ENCODE measurements around the gene CNTNAP1.

CNTNAP1 gene

GRCh38 chr17:42651392-42651791, 30.9 kb upstream of the CNTNAP1 start:
- TF ChIP-seq EZH2phosphoT487 (IDR thresholded peaks at IDR 0.05; ENCODE audit: borderline replicate concordance) (no peak), CTCF (conservative IDR thresholded peaks at IDR 0.05; ENCODE audit: low read length) (no peak)
- Histone ChIP-seq H3K36me3 (ENCODE audit: insufficient read depth, low read length) (no peaks in the 10 kb centered on the region), H4K20me1 (ENCODE audit: insufficient read depth, low read length, poor library complexity, severe bottlenecking) (no peaks in the 10 kb centered on the region), H3K4me1 (ENCODE audit: insufficient read depth, low read length, poor library complexity, severe bottlenecking) (peaks cover 4% of the 10 kb centered on the region), H3F3A (ENCODE audit: low read depth) (no peaks in the 10 kb centered on the region), H3K9ac (ENCODE audit: low read depth, low read length, poor library complexity, severe bottlenecking) (no peak overlapping the region), H3K4me2 (ENCODE audit: low read depth, low read length, poor library complexity, severe bottlenecking) (no peak overlapping the region), H3K9me2 (replicated peaks; ENCODE audit: low read depth, low read length) (no peaks in the 10 kb centered on the region), H2AFZ (ENCODE audit: low read length) (no peak overlapping the region), H3K9me3 (ENCODE audit: insufficient read depth, low read depth, low read length) (no peaks in the 10 kb centered on the region), H3K79me2 (ENCODE audit: insufficient read depth, low read length) (no peaks in the 10 kb centered on the region), H3K4me3 (ENCODE audit: low read length, poor library complexity, severe bottlenecking) (no peak overlapping the region), H3K27me3 (ENCODE audit: insufficient read depth, low read length, poor library complexity, severe bottlenecking) (no peaks in the 10 kb centered on the region)

GRCh38 chr17:42653179-42654124, 28.9 kb upstream of the CNTNAP1 start:
- Histone ChIP-seq H3K36me3 (ENCODE audit: insufficient read depth, low read length) (no peaks in the 10 kb centered on the region), H4K20me1 (ENCODE audit: insufficient read depth, low read length, poor library complexity, severe bottlenecking) (no peaks in the 10 kb centered on the region), H3F3A (ENCODE audit: low read depth) (no peaks in the 10 kb centered on the region), H3K4me3 (ENCODE audit: low read length, poor library complexity, severe bottlenecking) (no peak overlapping the region), H2AFZ (ENCODE audit: low read length) (no peak overlapping the region), H3K4me2 (ENCODE audit: low read depth, low read length, poor library complexity, severe bottlenecking) (no peak overlapping the region), H3K4me1 (ENCODE audit: insufficient read depth, low read length, poor library complexity, severe bottlenecking) (no peaks in the 10 kb centered on the region), H3K9ac (ENCODE audit: low read depth, low read length, poor library complexity, severe bottlenecking) (no peak overlapping the region), H3K9me3 (ENCODE audit: insufficient read depth, low read depth, low read length) (no peaks in the 10 kb centered on the region), H3K79me2 (ENCODE audit: insufficient read depth, low read length) (no peaks in the 10 kb centered on the region), H3K9me2 (replicated peaks; ENCODE audit: low read depth, low read length) (no peaks in the 10 kb centered on the region), H3K27me3 (ENCODE audit: insufficient read depth, low read length, poor library complexity, severe bottlenecking) (no peaks in the 10 kb centered on the region)
- TF ChIP-seq CTCF (conservative IDR thresholded peaks at IDR 0.05; ENCODE audit: low read length) (no peak), EZH2phosphoT487 (IDR thresholded peaks at IDR 0.05; ENCODE audit: borderline replicate concordance) (no peak)

GRCh38 chr17:42655528-42655927, 26.8 kb upstream of the CNTNAP1 start:
- Histone ChIP-seq H3K9me3 (ENCODE audit: insufficient read depth, low read depth, low read length) (no peaks in the 10 kb centered on the region), H3F3A (ENCODE audit: low read depth) (no peaks in the 10 kb centered on the region), H3K36me3 (ENCODE audit: insufficient read depth, low read length) (no peaks in the 10 kb centered on the region), H4K20me1 (ENCODE audit: insufficient read depth, low read length, poor library complexity, severe bottlenecking) (no peaks in the 10 kb centered on the region), H2AFZ (ENCODE audit: low read length) (no peak overlapping the region), H3K4me3 (ENCODE audit: low read length, poor library complexity, severe bottlenecking) (no peak overlapping the region), H3K4me2 (ENCODE audit: low read depth, low read length, poor library complexity, severe bottlenecking) (no peak overlapping the region), H3K9me2 (replicated peaks; ENCODE audit: low read depth, low read length) (no peaks in the 10 kb centered on the region), H3K27me3 (ENCODE audit: insufficient read depth, low read length, poor library complexity, severe bottlenecking) (no peaks in the 10 kb centered on the region), H3K9ac (ENCODE audit: low read depth, low read length, poor library complexity, severe bottlenecking) (no peak overlapping the region), H3K79me2 (ENCODE audit: insufficient read depth, low read length) (peaks cover 3% of the 10 kb centered on the region; the same call in 1 of the 2 replicates), H3K4me1 (ENCODE audit: insufficient read depth, low read length, poor library complexity, severe bottlenecking) (peaks cover 12% of the 10 kb centered on the region)
- TF ChIP-seq EZH2phosphoT487 (IDR thresholded peaks at IDR 0.05; ENCODE audit: borderline replicate concordance) (no peak), CTCF (conservative IDR thresholded peaks at IDR 0.05; ENCODE audit: low read length) (no peak)
